Naive thymus-derived CD8-positive, alpha-beta T cell (primary cell): Measurements from ENCODE around the gene PDZK1. TPM values are rescaled to one million over a fixed set of nuclear protein-coding genes. Genes with fewer than 3 reads are reported as not detected.

ENCODE experiments used
- ATAC-seq, 2 donors: fragments of 150-1000 bp; cut with Tn5 transposase in 1 of 2; sonication (Bioruptor Pico), chemical (Tn5 transposase) in 1 of 2; 1 replicate in 1 of 2; 2 replicates in 1 of 2; pipeline ENCODE4 v1.10.0; 2021; ENCODE audit warnings: mild to moderate bottlenecking in 2 of 2, moderate library complexity in 2 of 2
- POLR2A ChIA-PET: fragments of 350-600 bp; sonication (Branson Sonifier 250); formaldehyde crosslinking; loops from one replicate; lab custom pipeline; 2021; ENCODE audit warnings: antibody characterized with exemption; lab: Charles Lee
- DNase-seq, 10 donors: peaks; one replicate each; pipeline versions ENCODE4 v3.0.0 to v3.0.0-alpha.2; 2020 to 2022
- H3K27ac Mint-ChIP-seq, 10 donors: one replicate each; pipeline ENCODE4 v1.8.0; 2020 to 2022; ENCODE audit warnings: mild to moderate bottlenecking in 10 of 10, mixed read lengths in 10 of 10, moderate library complexity in 4 of 10, inconsistent platforms in 1 of 10
- H3K27me3 Mint-ChIP-seq, 5 donors: one replicate each; pipeline ENCODE4 v1.8.0; 2021 to 2022; ENCODE audit warnings: mixed read lengths in 5 of 5
- H3K36me3 Mint-ChIP-seq, 3 donors: one replicate each; pipeline ENCODE4 v1.8.0; 2020 to 2022; ENCODE audit warnings: mixed read lengths in 3 of 3, mild to moderate bottlenecking in 2 of 3, inconsistent platforms in 1 of 3
- H3K4me1 Mint-ChIP-seq, 4 donors: one replicate each; pipeline ENCODE4 v1.8.0; 2021 to 2022; ENCODE audit warnings: mixed read lengths in 4 of 4
- H3K4me3 Mint-ChIP-seq, 10 donors: one replicate each; pipeline ENCODE4 v1.8.0; 2020 to 2022; ENCODE audit warnings: mild to moderate bottlenecking in 10 of 10, mixed read lengths in 10 of 10, moderate library complexity in 6 of 10, inconsistent platforms in 1 of 10
- H3K9me3 Mint-ChIP-seq, 9 donors: one replicate each; pipeline ENCODE4 v1.8.0; 2020 to 2022; ENCODE audit warnings: mixed read lengths in 9 of 9, mild to moderate bottlenecking in 3 of 9, inconsistent platforms in 1 of 9, moderate library complexity in 1 of 9
- polyA plus RNA-seq, 3 donors: library from polyadenylated mRNA; unstranded; fragments of 300-500 nt; fragmentation: Illumina TruSeq; gene quantifications; one replicate each; pipeline ENCODE4 v1.2.3, GENCODE V29; 2021
- total RNA-seq, 8 experiments: library from RNA in 2 of 8; stranded (reverse) in 2 of 8; gene quantifications; one replicate each; pipeline ENCODE4 v1.2.3 and lab custom pipeline; 2021 to 2026

Gene PDZK1
- total and polyA plus RNA-seq, 5 experiments from 2014 or later: 0.24 to 0.43 TPM; not detected in 3

DNA sequence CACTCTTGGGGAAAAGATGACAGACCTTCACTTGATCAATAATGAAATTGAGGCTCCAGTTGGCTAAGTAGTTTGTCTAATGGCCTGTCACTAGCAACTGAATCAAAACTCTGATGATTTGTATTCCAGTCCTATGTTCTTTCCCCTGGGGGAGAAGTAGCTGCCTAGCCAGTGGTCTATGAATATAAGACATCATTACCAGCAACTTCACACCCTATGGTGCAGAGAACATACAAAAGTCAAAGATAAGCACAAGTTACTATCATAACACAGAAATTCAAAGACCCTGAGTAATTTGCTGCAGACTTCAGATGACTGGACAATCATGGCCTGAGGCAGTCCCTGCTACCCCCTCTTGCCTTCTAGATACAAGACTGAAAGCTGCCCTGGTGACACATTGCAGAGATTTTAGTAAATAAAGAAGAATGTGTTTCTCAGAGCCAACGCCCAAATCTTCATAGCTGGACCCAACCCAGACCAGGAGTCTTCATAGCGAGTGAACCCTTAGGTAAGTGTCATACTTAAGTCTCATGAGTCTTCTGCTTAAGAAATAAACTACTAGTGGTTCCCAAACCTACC, 993 bp downstream of the PDZK1 start:
- Mint-ChIP-seq H3K27me3 (peaks cover 0 to 3% (median 0%) of the 10 kb centered on the region in 5 donors), H3K9me3 (no peaks in the 10 kb centered on the region)
- ATAC-seq: no peak

GRCh38 chr1:145705622-145706021, 1.5 kb downstream of the PDZK1 start:
- no peaks in the 10 kb centered on the region for H3K9me3 Mint-ChIP-seq
- no peak for DNase-seq
- no peaks in the 10 kb centered on the region for H3K36me3 Mint-ChIP-seq
- no peak overlapping the region for H3K27ac Mint-ChIP-seq
- H3K27me3 Mint-ChIP-seq: peaks cover 0 to 3% (median 0%) of the 10 kb centered on the region in 5 donors
- ATAC-seq: no peak
- POLR2A ChIA-PET: no interaction called here
- no peak overlapping the region for H3K4me3 Mint-ChIP-seq
- H3K4me1 Mint-ChIP-seq: peaks cover 0 to 5% (median under 1%) of the 10 kb centered on the region in 4 donors

More for the DNA sequence above, 993 bp downstream of the PDZK1 start:
- Mint-ChIP-seq H3K4me1 (peaks cover 0 to 5% (median under 1%) of the 10 kb centered on the region in 4 donors), H3K36me3 (no peaks in the 10 kb centered on the region), H3K4me3 (no peak overlapping the region), H3K27ac (peak overlapping the region in 1 of 10 donors; percentile 37)
- POLR2A ChIA-PET: no interaction called here
- DNase-seq: no peak

GRCh38 chr1:145702826-145703225, 4.3 kb downstream of the PDZK1 start:
- POLR2A ChIA-PET: no interaction called here
- Mint-ChIP-seq H3K9me3 (no peaks in the 10 kb centered on the region), H3K4me1 (no peaks in the 10 kb centered on the region), H3K36me3 (no peaks in the 10 kb centered on the region), H3K27ac (no peak overlapping the region), H3K4me3 (no peak overlapping the region), H3K27me3 (peaks cover 0 to 2% (median 0%) of the 10 kb centered on the region in 5 donors)
- DNase-seq: no peak
- ATAC-seq: no peak

GRCh38 chr1:145702052-145702451, 5.1 kb downstream of the PDZK1 start:
- POLR2A ChIA-PET: no interaction called here
- no peak overlapping the region for H3K27ac Mint-ChIP-seq

DNA sequence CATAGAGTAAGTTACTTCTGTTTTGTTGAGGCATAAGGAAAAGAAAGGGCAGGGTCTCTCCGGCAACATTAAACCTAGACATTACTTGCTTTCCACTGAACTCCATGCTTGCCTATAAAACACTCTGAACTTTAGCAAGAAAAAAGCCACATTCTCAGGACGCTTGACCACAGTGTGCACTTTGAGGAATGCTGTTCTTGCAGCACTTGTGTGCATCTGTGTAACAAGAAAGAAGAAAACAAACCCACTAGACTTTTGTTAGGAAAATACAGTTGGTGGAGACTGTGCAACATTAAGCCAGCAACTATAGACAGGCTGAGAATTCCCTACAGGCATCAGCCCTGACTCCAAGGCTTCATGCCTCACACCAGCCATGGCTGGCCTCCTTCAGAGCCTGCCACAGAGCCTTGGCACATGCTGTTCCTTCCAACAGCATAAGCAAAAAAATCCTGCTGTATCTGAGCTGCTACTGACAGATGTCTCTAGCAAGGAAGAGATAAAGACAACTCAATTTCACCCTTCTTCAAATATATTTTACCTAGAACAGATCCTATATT, 5.8 kb downstream of the PDZK1 start:
- H3K36me3 Mint-ChIP-seq: no peaks in the 10 kb centered on the region
- no peak for ATAC-seq
- POLR2A ChIA-PET: no interaction called here
- no peak overlapping the region for H3K4me3 Mint-ChIP-seq
- H3K4me1 Mint-ChIP-seq: peaks cover 0 to 5% (median 0%) of the 10 kb centered on the region in 4 donors
- H3K27ac Mint-ChIP-seq: no peak overlapping the region
- H3K27me3 Mint-ChIP-seq: peaks cover 0 to 2% (median 0%) of the 10 kb centered on the region in 5 donors
- H3K9me3 Mint-ChIP-seq: no peaks in the 10 kb centered on the region
- DNase-seq: no peak

More at GRCh38 chr1:145702052-145702451, 5.1 kb downstream of the PDZK1 start:
- no peak overlapping the region for H3K4me3 Mint-ChIP-seq
- peaks cover 0 to 2% (median 0%) of the 10 kb centered on the region in 4 donors for H3K4me1 Mint-ChIP-seq
- peaks cover 0 to 2% (median 0%) of the 10 kb centered on the region in 5 donors for H3K27me3 Mint-ChIP-seq
- DNase-seq (no peak), ATAC-seq (no peak)
- H3K36me3 Mint-ChIP-seq: no peaks in the 10 kb centered on the region
- no peaks in the 10 kb centered on the region for H3K9me3 Mint-ChIP-seq

- ATAC-seq (no peak), DNase-seq (no peak)
- Mint-ChIP-seq H3K27me3 (no peaks in the 10 kb centered on the region), H3K4me3 (no peak overlapping the region), H3K9me3 (no peaks in the 10 kb centered on the region), H3K36me3 (no peaks in the 10 kb centered on the region), H3K4me1 (peaks cover 0 to 17% (median 5%) of the 10 kb centered on the region in 4 donors), H3K27ac (peak overlapping the region in 2 of 10 donors; percentile 10 to 46)
- POLR2A ChIA-PET: no interaction called here
Observed at GRCh38 chr1:145696630-145696960, 10.6 kb downstream of the PDZK1 start.

- DNase-seq (no peak), ATAC-seq (no peak)
- Mint-ChIP-seq H3K36me3 (no peaks in the 10 kb centered on the region), H3K27me3 (no peaks in the 10 kb centered on the region), H3K9me3 (no peaks in the 10 kb centered on the region), H3K4me1 (peaks cover 2 to 22% (median 7%) of the 10 kb centered on the region in 4 donors), H3K27ac (peak overlapping the region in 1 of 10 donors; percentile 35), H3K4me3 (no peak overlapping the region)
- POLR2A ChIA-PET: no interaction called here
Observed at GRCh38 chr1:145695821-145696629, 11.1 kb downstream of the PDZK1 start.

DNA sequence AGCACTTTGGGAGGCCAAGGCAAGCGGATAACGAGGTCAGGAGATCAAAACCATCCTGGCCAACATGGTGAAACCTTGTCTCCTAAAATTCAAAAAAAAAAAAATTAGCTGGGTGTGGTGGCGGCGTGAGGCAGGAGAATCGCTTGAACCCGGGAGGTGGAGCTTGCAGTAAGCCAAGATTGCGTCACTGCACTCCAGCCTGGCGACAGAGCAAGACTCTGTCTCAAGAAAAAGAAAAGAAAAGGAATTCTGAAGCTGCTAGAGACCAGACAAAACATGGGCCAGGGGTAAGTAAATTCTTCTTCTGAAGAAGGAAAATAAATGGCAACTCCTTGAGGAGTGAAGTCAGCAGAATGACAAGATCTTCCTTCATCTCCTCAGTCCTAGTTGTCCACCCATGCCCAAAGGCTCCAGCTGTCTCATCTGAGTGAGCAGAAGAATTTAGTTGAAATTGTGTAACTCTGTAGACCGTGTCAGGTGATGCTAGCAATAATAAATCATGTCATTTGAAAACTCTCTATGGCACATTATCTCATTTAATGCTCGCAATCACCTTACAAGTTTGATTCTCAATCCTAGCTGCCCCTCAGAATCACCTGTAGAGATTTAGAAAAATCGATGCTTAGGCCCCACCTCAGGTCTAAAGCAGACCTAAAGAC, 14.3 kb downstream of the PDZK1 start:
- H3K4me3 Mint-ChIP-seq: no peak overlapping the region
- H3K36me3 Mint-ChIP-seq: no peaks in the 10 kb centered on the region
- H3K27me3 Mint-ChIP-seq: no peaks in the 10 kb centered on the region
- H3K4me1 Mint-ChIP-seq: peaks cover 12 to 51% (median 29%) of the 10 kb centered on the region in 4 donors
- POLR2A ChIA-PET: no interaction called here
- H3K27ac Mint-ChIP-seq: peak overlapping the region in 1 of 10 donors; percentile 43
- no peak for DNase-seq
- no peaks in the 10 kb centered on the region for H3K9me3 Mint-ChIP-seq
- no peak for ATAC-seq

DNA sequence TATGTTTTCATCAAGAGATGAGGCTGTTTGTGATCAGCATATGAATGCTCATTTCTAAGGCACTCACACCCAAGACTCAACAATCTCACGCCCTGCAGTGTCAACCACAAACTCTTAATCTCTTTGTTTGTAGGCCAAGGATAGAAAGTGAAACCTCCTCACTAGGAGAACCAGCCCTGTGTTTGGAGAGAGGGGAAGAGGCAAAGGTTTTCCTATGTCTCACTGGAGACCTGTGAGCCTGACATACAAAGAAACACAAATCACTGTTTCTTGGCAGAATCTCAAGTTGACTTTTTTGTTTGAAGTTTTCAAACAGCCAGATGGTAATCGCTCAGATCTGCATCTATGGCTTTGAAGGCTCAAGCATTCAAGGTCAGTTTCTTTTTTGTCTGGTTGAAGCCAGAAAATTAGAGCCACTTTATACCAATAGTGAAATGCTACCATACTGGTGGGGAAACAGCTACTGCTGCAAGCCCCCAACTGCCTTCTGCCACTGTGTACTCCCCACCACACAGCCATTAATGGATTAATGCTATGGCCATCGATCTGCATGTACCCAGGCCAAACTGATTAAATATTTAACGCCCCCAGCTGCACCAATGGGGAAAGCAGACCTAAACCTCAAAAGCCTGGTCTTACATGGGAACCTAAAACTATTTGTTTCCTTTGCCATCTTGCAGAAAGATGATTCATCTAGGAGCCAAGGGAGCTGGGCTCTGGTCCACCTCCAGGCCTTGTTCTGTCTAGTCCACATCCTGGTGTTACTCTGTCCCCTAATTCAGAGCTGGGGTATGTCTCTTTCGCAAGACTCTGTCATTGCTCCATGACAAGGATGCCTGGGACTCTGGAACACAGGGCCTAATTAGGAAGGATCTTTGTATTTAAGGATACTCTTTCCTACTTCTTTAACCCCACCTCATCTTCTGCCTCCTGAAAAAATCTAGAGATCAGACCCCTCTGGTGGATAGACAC, 16.3 kb downstream of the PDZK1 start:
- H3K36me3 Mint-ChIP-seq: peaks cover 0 to 3% (median 0%) of the 10 kb centered on the region in 3 donors
- H3K4me1 Mint-ChIP-seq: peaks cover 12 to 41% (median 29%) of the 10 kb centered on the region in 4 donors
- H3K27me3 Mint-ChIP-seq: no peaks in the 10 kb centered on the region
- ATAC-seq (peak; percentile 65 to 81), DNase-seq (peak in 4 of 10 donors; percentile 6 to 51 (median 38))
- no peaks in the 10 kb centered on the region for H3K9me3 Mint-ChIP-seq
- H3K4me3 Mint-ChIP-seq: peak overlapping the region; percentile 48 to 74 (median 56)
- peak overlapping the region; percentile 40 to 90 (median 80) for H3K27ac Mint-ChIP-seq
- POLR2A ChIA-PET: interaction anchor here (1.0 kb wide), 1 partner anchor 30 kb away, joined by 3 read pairs; no protein-coding TSS in a partner anchor

GRCh38 chr1:145689922-145690321, 17.2 kb downstream of the PDZK1 start:
- POLR2A ChIA-PET: no interaction called here
- Mint-ChIP-seq H3K4me1 (peaks cover 12 to 38% (median 28%) of the 10 kb centered on the region in 4 donors), H3K27me3 (no peaks in the 10 kb centered on the region), H3K27ac (peak overlapping the region; percentile 23 to 90 (median 78)), H3K36me3 (peaks cover 0 to 3% (median 0%) of the 10 kb centered on the region in 3 donors), H3K9me3 (no peaks in the 10 kb centered on the region), H3K4me3 (peak overlapping the region; percentile 5 to 74 (median 59))
- ATAC-seq (no peak), DNase-seq (no peak)

DNA sequence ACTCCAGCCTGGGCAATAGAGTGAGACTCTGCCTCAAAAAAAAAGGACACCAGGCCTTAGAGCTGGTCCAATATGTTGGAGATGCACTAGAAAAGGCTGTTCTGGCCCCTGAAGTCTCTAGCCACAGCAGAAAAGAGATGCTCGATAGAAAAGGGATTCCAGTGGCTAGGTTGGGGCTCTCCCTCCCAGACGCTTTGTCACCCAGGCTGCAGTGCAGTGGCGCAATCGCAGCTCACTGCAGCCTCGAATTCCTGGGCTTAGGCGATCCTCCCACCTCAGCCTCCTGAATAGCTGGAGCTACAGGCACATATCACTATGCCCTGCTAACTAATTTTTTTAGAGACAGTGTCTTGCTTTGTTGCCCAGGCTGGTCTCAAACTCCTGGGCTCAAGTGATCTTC, 18.2 kb downstream of the PDZK1 start:
- H3K27me3 Mint-ChIP-seq: no peaks in the 10 kb centered on the region
- peaks cover 0 to 3% (median 2%) of the 10 kb centered on the region in 3 donors for H3K36me3 Mint-ChIP-seq
- DNase-seq: no peak
- H3K9me3 Mint-ChIP-seq: no peaks in the 10 kb centered on the region
- POLR2A ChIA-PET: no interaction called here
- peak overlapping the region in 1 of 10 donors; percentile 60 for H3K4me3 Mint-ChIP-seq
- H3K4me1 Mint-ChIP-seq: peaks cover 10 to 38% (median 28%) of the 10 kb centered on the region in 4 donors
- ATAC-seq: no peak
- H3K27ac Mint-ChIP-seq: peak overlapping the region in 4 of 10 donors; percentile 17 to 86 (median 75)
